Mucosa of stomach (tissue), 1 donor: ENCODE results near the gene HERPUD2.

ENCODE experiments used
- H3K27me3 ChIP-seq: one replicate; pipeline ENCODE4 v1.7.0; 2013; ENCODE audit warnings: mild to moderate bottlenecking, low read length; ENCODE audit not compliant: control insufficient read depth, insufficient read depth
- H3K36me3 ChIP-seq: one replicate; pipeline ENCODE4 v1.7.0; 2013; ENCODE audit warnings: low read length; ENCODE audit not compliant: control insufficient read depth, insufficient read depth
- H3K4me1 ChIP-seq: one replicate; pipeline ENCODE4 v1.7.0; 2013; ENCODE audit warnings: mild to moderate bottlenecking, low read length; ENCODE audit not compliant: control insufficient read depth, insufficient read depth
- H3K4me3 ChIP-seq: one replicate; pipeline ENCODE4 v1.7.0; 2013; ENCODE audit warnings: low read length
- H3K9ac ChIP-seq: one replicate; pipeline ENCODE4 v1.7.0; 2013; ENCODE audit warnings: mild to moderate bottlenecking, low read length, moderate library complexity
- H3K9me3 ChIP-seq: one replicate; pipeline ENCODE4 v1.7.0; 2013; ENCODE audit warnings: mild to moderate bottlenecking, low read length, moderate library complexity; ENCODE audit not compliant: control insufficient read depth
- donor health status: Pancreatic carcinoma.

HERPUD2 gene

GRCh38 chr7:35694784-35695472, at the start of gene HERPUD2:
Gene HERPUD2, minus strand, starts transcription at chr7:35695135. Its CDS starts 805 bp downstream, at chr7:35694330.
- Histone ChIP-seq H3K36me3 (no peaks in the 10 kb centered on the region), H3K27me3 (no peaks in the 10 kb centered on the region), H3K4me3 (peak within 1 kb of the TSS; percentile 100), H3K4me1 (peaks cover 11% of the 10 kb centered on the region), H3K9ac (peak within 1 kb of the TSS; percentile 91), H3K9me3 (no peaks in the 10 kb centered on the region)

GRCh38 chr7:35738889-35739288, 44.0 kb upstream of the HERPUD2 start:
- H3K4me1 ChIP-seq: no peaks in the 10 kb centered on the region
- no peaks in the 10 kb centered on the region for H3K36me3 ChIP-seq
- no peaks in the 10 kb centered on the region for H3K27me3 ChIP-seq
- H3K4me3 ChIP-seq: no peak overlapping the region
- no peaks in the 10 kb centered on the region for H3K9me3 ChIP-seq
- no peak overlapping the region for H3K9ac ChIP-seq

GRCh38 chr7:35736725-35737124, 41.8 kb upstream of the HERPUD2 start:
- Histone ChIP-seq H3K36me3 (no peaks in the 10 kb centered on the region), H3K4me1 (no peaks in the 10 kb centered on the region), H3K9ac (no peak overlapping the region), H3K4me3 (no peak overlapping the region), H3K27me3 (no peaks in the 10 kb centered on the region), H3K9me3 (no peaks in the 10 kb centered on the region)

- H3K27me3 ChIP-seq: no peaks in the 10 kb centered on the region
- H3K4me3 ChIP-seq: no peak overlapping the region
- no peak overlapping the region for H3K9ac ChIP-seq
- H3K36me3 ChIP-seq: no peaks in the 10 kb centered on the region
- no peaks in the 10 kb centered on the region for H3K4me1 ChIP-seq
- H3K9me3 ChIP-seq: no peaks in the 10 kb centered on the region
These were observed 40.5 kb upstream of the HERPUD2 start for GRCh38 chr7:35735396-35735795.

GRCh38 chr7:35734001-35734483, 39.1 kb upstream of the HERPUD2 start:
- no peaks in the 10 kb centered on the region for H3K4me1 ChIP-seq
- H3K36me3 ChIP-seq: no peaks in the 10 kb centered on the region
- no peak overlapping the region for H3K9ac ChIP-seq
- H3K9me3 ChIP-seq: no peaks in the 10 kb centered on the region
- H3K27me3 ChIP-seq: no peaks in the 10 kb centered on the region
- H3K4me3 ChIP-seq: no peak overlapping the region

GRCh38 chr7:35731349-35731748, 36.4 kb upstream of the HERPUD2 start:
- Histone ChIP-seq H3K9me3 (no peaks in the 10 kb centered on the region), H3K4me3 (no peak overlapping the region), H3K36me3 (no peaks in the 10 kb centered on the region), H3K4me1 (no peaks in the 10 kb centered on the region), H3K9ac (no peak overlapping the region), H3K27me3 (no peaks in the 10 kb centered on the region)

- no peak overlapping the region for H3K9ac ChIP-seq
- H3K36me3 ChIP-seq: no peaks in the 10 kb centered on the region
- H3K9me3 ChIP-seq: no peaks in the 10 kb centered on the region
- no peaks in the 10 kb centered on the region for H3K27me3 ChIP-seq
- H3K4me1 ChIP-seq: no peaks in the 10 kb centered on the region
- H3K4me3 ChIP-seq: no peak overlapping the region
These were observed 34.3 kb upstream of the HERPUD2 start for GRCh38 chr7:35729061-35729783.

GRCh38 chr7:35728412-35729060, 33.6 kb upstream of the HERPUD2 start:
- no peaks in the 10 kb centered on the region for H3K27me3 ChIP-seq
- no peaks in the 10 kb centered on the region for H3K4me1 ChIP-seq
- no peaks in the 10 kb centered on the region for H3K9me3 ChIP-seq
- no peaks in the 10 kb centered on the region for H3K36me3 ChIP-seq
- H3K9ac ChIP-seq: no peak overlapping the region
- H3K4me3 ChIP-seq: no peak overlapping the region

GRCh38 chr7:35727571-35727970, 32.6 kb upstream of the HERPUD2 start:
- Histone ChIP-seq H3K4me3 (no peak overlapping the region), H3K9me3 (no peaks in the 10 kb centered on the region), H3K4me1 (no peaks in the 10 kb centered on the region), H3K36me3 (no peaks in the 10 kb centered on the region), H3K9ac (no peak overlapping the region), H3K27me3 (no peaks in the 10 kb centered on the region)

- H3K4me1 ChIP-seq: no peaks in the 10 kb centered on the region
- H3K4me3 ChIP-seq: no peak overlapping the region
- no peaks in the 10 kb centered on the region for H3K36me3 ChIP-seq
- no peak overlapping the region for H3K9ac ChIP-seq
- no peaks in the 10 kb centered on the region for H3K9me3 ChIP-seq
- no peaks in the 10 kb centered on the region for H3K27me3 ChIP-seq
These were observed 31.7 kb upstream of the HERPUD2 start for GRCh38 chr7:35726654-35727053.

GRCh38 chr7:35725280-35725680, 30.3 kb upstream of the HERPUD2 start:
- no peak overlapping the region for H3K9ac ChIP-seq
- no peaks in the 10 kb centered on the region for H3K9me3 ChIP-seq
- H3K36me3 ChIP-seq: no peaks in the 10 kb centered on the region
- H3K4me1 ChIP-seq: no peaks in the 10 kb centered on the region
- no peak overlapping the region for H3K4me3 ChIP-seq
- H3K27me3 ChIP-seq: no peaks in the 10 kb centered on the region

- no peak overlapping the region for H3K4me3 ChIP-seq
- no peaks in the 10 kb centered on the region for H3K9me3 ChIP-seq
- H3K9ac ChIP-seq: no peak overlapping the region
- H3K36me3 ChIP-seq: no peaks in the 10 kb centered on the region
- H3K27me3 ChIP-seq: no peaks in the 10 kb centered on the region
- no peaks in the 10 kb centered on the region for H3K4me1 ChIP-seq
These were observed 28.1 kb upstream of the HERPUD2 start for GRCh38 chr7:35723011-35723410.
